Measurements from ENCODE around the gene CDK17.

CDK17 gene

GRCh38 chr12:96249196-96250118, 150.8 kb downstream of the CDK17 start:
- H3K27me3 ChIP-seq (ENCODE audit: low read length): no peaks in the 10 kb centered on the region

GRCh38 chr12:96248136-96248931, 151.9 kb downstream of the CDK17 start:
- H4K20me1 ChIP-seq (ENCODE audit: low read depth, low read length): no peaks in the 10 kb centered on the region
- H3K9ac ChIP-seq (ENCODE audit: low read length): no peak overlapping the region
- no peaks in the 10 kb centered on the region for H3F3A ChIP-seq (ENCODE audit: insufficient read depth)
- H3K9me2 ChIP-seq (replicated peaks; ENCODE audit: insufficient read depth, low read length): no peaks in the 10 kb centered on the region
- no peak overlapping the region for H3K4me2 ChIP-seq (ENCODE audit: low read depth, low read length, poor library complexity, severe bottlenecking)
- no peak overlapping the region for H3K4me3 ChIP-seq (ENCODE audit: insufficient read depth, low read length, poor library complexity, severe bottlenecking)
- H3K27me3 ChIP-seq (ENCODE audit: low read length): no peaks in the 10 kb centered on the region
- no peaks in the 10 kb centered on the region for H3K9me3 ChIP-seq (ENCODE audit: insufficient read depth, low read length)
- no peak overlapping the region for H2AFZ ChIP-seq (ENCODE audit: low read depth, low read length, severe bottlenecking)
- H3K79me2 ChIP-seq (ENCODE audit: insufficient read depth, low read length): no peaks in the 10 kb centered on the region
- no peak overlapping the region for H3K27ac ChIP-seq (ENCODE audit: low read depth, low read length)
- no peaks in the 10 kb centered on the region for H3K36me3 ChIP-seq (ENCODE audit: low read length)
- TF ChIP-seq EZH2phosphoT487 (conservative IDR thresholded peaks at IDR 0.05; ENCODE audit: low read length) (no peak), CTCF (IDR thresholded peaks at IDR 0.05; ENCODE audit: insufficient read depth, low read length, poor library complexity, severe bottlenecking) (no peak)

More at GRCh38 chr12:96249196-96250118, 150.8 kb downstream of the CDK17 start:
- Histone ChIP-seq H3K9me3 (ENCODE audit: insufficient read depth, low read length) (no peaks in the 10 kb centered on the region), H3K27ac (ENCODE audit: low read depth, low read length) (no peak overlapping the region), H3K79me2 (ENCODE audit: insufficient read depth, low read length) (no peaks in the 10 kb centered on the region), H3F3A (ENCODE audit: insufficient read depth) (no peaks in the 10 kb centered on the region), H3K9ac (ENCODE audit: low read length) (no peak overlapping the region), H3K4me3 (ENCODE audit: insufficient read depth, low read length, poor library complexity, severe bottlenecking) (no peak overlapping the region), H3K4me2 (ENCODE audit: low read depth, low read length, poor library complexity, severe bottlenecking) (no peak overlapping the region), H4K20me1 (ENCODE audit: low read depth, low read length) (no peaks in the 10 kb centered on the region), H3K36me3 (ENCODE audit: low read length) (no peaks in the 10 kb centered on the region), H3K9me2 (replicated peaks; ENCODE audit: insufficient read depth, low read length) (no peaks in the 10 kb centered on the region), H2AFZ (ENCODE audit: low read depth, low read length, severe bottlenecking) (no peak overlapping the region)
- TF ChIP-seq EZH2phosphoT487 (conservative IDR thresholded peaks at IDR 0.05; ENCODE audit: low read length) (no peak), CTCF (IDR thresholded peaks at IDR 0.05; ENCODE audit: insufficient read depth, low read length, poor library complexity, severe bottlenecking) (no peak)

- no peak overlapping the region for H3K4me3 ChIP-seq (ENCODE audit: insufficient read depth, low read length, poor library complexity, severe bottlenecking)
- H4K20me1 ChIP-seq (ENCODE audit: low read depth, low read length): no peaks in the 10 kb centered on the region
- no peaks in the 10 kb centered on the region for H3F3A ChIP-seq (ENCODE audit: insufficient read depth)
- no peaks in the 10 kb centered on the region for H3K9me2 ChIP-seq (replicated peaks; ENCODE audit: insufficient read depth, low read length)
- no peak overlapping the region for H3K27ac ChIP-seq (ENCODE audit: low read depth, low read length)
- H3K4me2 ChIP-seq (ENCODE audit: low read depth, low read length, poor library complexity, severe bottlenecking): no peak overlapping the region
- H3K9ac ChIP-seq (ENCODE audit: low read length): no peak overlapping the region
- no peaks in the 10 kb centered on the region for H3K27me3 ChIP-seq (ENCODE audit: low read length)
- no peaks in the 10 kb centered on the region for H3K79me2 ChIP-seq (ENCODE audit: insufficient read depth, low read length)
- H3K36me3 ChIP-seq (ENCODE audit: low read length): no peaks in the 10 kb centered on the region
- no peak overlapping the region for H2AFZ ChIP-seq (ENCODE audit: low read depth, low read length, severe bottlenecking)
- H3K9me3 ChIP-seq (ENCODE audit: insufficient read depth, low read length): no peaks in the 10 kb centered on the region
- no peak for TF ChIP-seq CTCF (IDR thresholded peaks at IDR 0.05; ENCODE audit: insufficient read depth, low read length, poor library complexity, severe bottlenecking)
- no peak for TF ChIP-seq EZH2phosphoT487 (conservative IDR thresholded peaks at IDR 0.05; ENCODE audit: low read length)
Observed at GRCh38 chr12:96247563-96247962, 152.7 kb downstream of the CDK17 start.
